Kidney (tissue), 14 donors: ENCODE data around the gene ZC3H12D. TPM values are rescaled to one million over a fixed set of nuclear protein-coding genes. Genes with fewer than 3 reads are reported as not detected.

Experiments used
- DNase-seq, 5 donors: peaks; one replicate each; pipeline ENCODE4 v3.0.0-alpha.2; 2013 to 2020
- FAIRE-seq: peaks from 2 replicates; lab custom pipeline; 2012; peaks lifted over from hg19 to GRCh38; lab: Jason Lieb, UNC
- H3K27ac ChIP-seq, 2 donors: one replicate each; pipeline ENCODE4 v1.7.0; 2013; ENCODE audit warnings: low read depth in 2 of 2, low read length in 2 of 2, inconsistent platforms in 1 of 2
- H3K27me3 ChIP-seq: one replicate; pipeline ENCODE4 v1.7.1; 2013; ENCODE audit warnings: low read length, inconsistent platforms; ENCODE audit not compliant: control insufficient read depth, insufficient read depth
- H3K36me3 ChIP-seq, 3 donors: one replicate each; pipeline versions ENCODE4 v1.7.0 to v1.7.1; 2013; ENCODE audit warnings: low read length in 3 of 3, control low read depth in 1 of 3, inconsistent platforms in 1 of 3; ENCODE audit not compliant: insufficient read depth in 3 of 3, control insufficient read depth in 2 of 3
- H3K4me1 ChIP-seq, 3 donors: one replicate each; pipeline versions ENCODE4 v1.7.0 to v1.7.1; 2013; ENCODE audit warnings: low read length in 3 of 3, inconsistent platforms in 1 of 3, low read depth in 1 of 3; ENCODE audit not compliant: control insufficient read depth in 2 of 3, insufficient read depth in 2 of 3
- H3K4me3 ChIP-seq, 3 donors: one replicate each; pipeline versions ENCODE4 v1.7.0 to v1.8.1; 2013; ENCODE audit warnings: low read length in 3 of 3, control low read depth in 1 of 3, inconsistent platforms in 1 of 3
- H3K9ac ChIP-seq, 3 donors: one replicate each; pipeline versions ENCODE4 v1.7.0 to v1.7.1; 2013; ENCODE audit warnings: low read length in 3 of 3, control low read depth in 1 of 3, inconsistent platforms in 1 of 3
- H3K9me3 ChIP-seq, 3 donors: one replicate each; pipeline versions ENCODE4 v1.7.0 to v1.7.1; 2013; ENCODE audit warnings: low read length in 3 of 3, control low read depth in 1 of 3, inconsistent platforms in 1 of 3; ENCODE audit not compliant: control insufficient read depth in 2 of 3, insufficient read depth in 1 of 3
- intact Hi-C: fragments of 100-400 bp; cut with DNase I; formaldehyde crosslinking; loops from one replicate; pipeline ENCODE4 v1.11.1; 2022
- polyA plus RNA-seq: library from polyadenylated mRNA; stranded (reverse); fragments of 350-450 nt; fragmentation: Illumina TruSeq; extraction: RNeasy Lipid Tissue Mini Kit (QIAGEN cat#74804); gene quantifications from one replicate; pipeline ENCODE4 v1.2.3, GENCODE V29; 2014; ENCODE audit warnings: low read depth, low replicate concordance; ENCODE audit not compliant: insufficient read depth
- total RNA-seq: library from RNA; stranded (reverse); fragmentation: NEBNext Ultra II Directional; extraction: Animal tissue kit (Norgen Biotek cat#: 25700); gene quantifications from one replicate; pipeline ENCODE4 v1.2.1, GENCODE V29; 2021
- TF ChIP-seq, protein P1 (sequence below): IDR thresholded peaks from 3 replicates; pipeline ENCODE4 v1.5.1; 2012; ENCODE audit warnings: mild to moderate bottlenecking, moderate library complexity, borderline replicate concordance; ENCODE audit not compliant: insufficient read depth; ENCODE audit errors: extremely low read depth
- donor health status: control.
- donor health status: control.
- donor health status: control.
- donor health status: control.
- donor health status: control.
- donor health status: DM: yes; HTN: yes; CAD: no.
- donor health status: Normal renal cell carcinoma (clear cell type).

The ZC3H12D gene
- total and polyA plus RNA-seq, 2 donors from 2014 or later: 0.82 to 3.7 TPM

DNA sequence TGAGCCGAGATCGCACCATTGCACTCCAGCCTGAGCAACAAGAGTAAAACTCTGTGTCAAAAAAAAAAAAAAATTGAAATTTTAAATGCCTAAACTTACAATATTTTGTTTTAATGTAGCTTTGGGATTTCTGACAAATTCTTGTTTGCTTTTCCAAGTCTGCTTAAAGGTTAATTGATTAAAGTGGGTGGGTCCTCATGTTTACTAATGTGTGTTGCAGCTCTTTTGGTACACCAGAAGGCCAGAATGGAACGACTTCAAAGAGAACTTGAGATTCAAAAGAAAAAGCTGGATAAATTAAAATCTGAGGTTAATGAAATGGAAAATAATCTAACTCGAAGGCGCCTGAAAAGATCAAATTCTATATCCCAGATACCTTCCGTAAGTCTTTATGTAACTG is 87.4 kb downstream of the ZC3H12D start:
- no peak for DNase-seq
- H3K36me3 ChIP-seq: peaks cover 5 to 15% (median 7%) of the 10 kb centered on the region in 3 donors
- intact Hi-C loops: no loop called here
- no peak overlapping the region for H3K9ac ChIP-seq
- no peaks in the 10 kb centered on the region for H3K27me3 ChIP-seq
- no peak overlapping the region for H3K27ac ChIP-seq
- no peaks in the 10 kb centered on the region for H3K9me3 ChIP-seq
- no peak for FAIRE-seq
- H3K4me1 ChIP-seq: no peaks in the 10 kb centered on the region
- TF ChIP-seq, protein P1, sequence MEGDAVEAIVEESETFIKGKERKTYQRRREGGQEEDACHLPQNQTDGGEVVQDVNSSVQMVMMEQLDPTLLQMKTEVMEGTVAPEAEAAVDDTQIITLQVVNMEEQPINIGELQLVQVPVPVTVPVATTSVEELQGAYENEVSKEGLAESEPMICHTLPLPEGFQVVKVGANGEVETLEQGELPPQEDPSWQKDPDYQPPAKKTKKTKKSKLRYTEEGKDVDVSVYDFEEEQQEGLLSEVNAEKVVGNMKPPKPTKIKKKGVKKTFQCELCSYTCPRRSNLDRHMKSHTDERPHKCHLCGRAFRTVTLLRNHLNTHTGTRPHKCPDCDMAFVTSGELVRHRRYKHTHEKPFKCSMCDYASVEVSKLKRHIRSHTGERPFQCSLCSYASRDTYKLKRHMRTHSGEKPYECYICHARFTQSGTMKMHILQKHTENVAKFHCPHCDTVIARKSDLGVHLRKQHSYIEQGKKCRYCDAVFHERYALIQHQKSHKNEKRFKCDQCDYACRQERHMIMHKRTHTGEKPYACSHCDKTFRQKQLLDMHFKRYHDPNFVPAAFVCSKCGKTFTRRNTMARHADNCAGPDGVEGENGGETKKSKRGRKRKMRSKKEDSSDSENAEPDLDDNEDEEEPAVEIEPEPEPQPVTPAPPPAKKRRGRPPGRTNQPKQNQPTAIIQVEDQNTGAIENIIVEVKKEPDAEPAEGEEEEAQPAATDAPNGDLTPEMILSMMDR: no peak
- no peak overlapping the region for H3K4me3 ChIP-seq

Other genes with a start within 250 kb of the ZC3H12D start
- gene TAB2, start 167.3 kb downstream of the ZC3H12D start, total RNA-seq: 50.1 TPM
- gene TAB2, start 167.3 kb downstream of the ZC3H12D start, polyA plus RNA-seq: 23.2 TPM
- 1.9 TPM for gene SUMO4, start 84.8 kb downstream of the ZC3H12D start, total RNA-seq
- not detected for gene SUMO4, start 84.8 kb downstream of the ZC3H12D start, polyA plus RNA-seq
- gene PPIL4, start 61.0 kb upstream of the ZC3H12D start, total RNA-seq: 30.1 TPM
- 18.0 TPM for gene PPIL4, start 61.0 kb upstream of the ZC3H12D start, polyA plus RNA-seq
- 58.9 TPM for gene GINM1, start 81.4 kb upstream of the ZC3H12D start, total RNA-seq
- gene GINM1, start 81.4 kb upstream of the ZC3H12D start, polyA plus RNA-seq: 81.7 TPM
- 16.0 TPM for gene KATNA1, start 163.7 kb upstream of the ZC3H12D start, total RNA-seq
- 18.1 TPM for gene KATNA1, start 163.7 kb upstream of the ZC3H12D start, polyA plus RNA-seq
- 32.4 TPM for gene LATS1, start 233.1 kb upstream of the ZC3H12D start, total RNA-seq
- 3.3 TPM for gene LATS1, start 233.1 kb upstream of the ZC3H12D start, polyA plus RNA-seq